GM13977 (cell line): Measurements from ENCODE around the gene LDLRAD4.

ENCODE experiments used
- DNase-seq: peaks from one replicate; pipeline ENCODE4 v3.0.0; 2012; ENCODE audit warnings: low spot score
- in situ Hi-C: fragments of 300-500 bp; cut with MboI; formaldehyde crosslinking; loops from one replicate; pipeline ENCODE4 v1.12.0; 2022; ENCODE audit warnings: low sequenced_read_pairs, low pct_unique_long_range_greater_than_20kb, mixed read lengths, inconsistent platforms; ENCODE audit not compliant: unreplicated experiment
- TF ChIP-seq, protein P1 (sequence below): IDR thresholded peaks from 2 replicates; pipeline ENCODE4 v1.5.1; 2012; ENCODE audit warnings: mild to moderate bottlenecking, control low read depth; ENCODE audit not compliant: insufficient read depth; ENCODE audit errors: extremely low read depth, missing control alignments

LDLRAD4 gene

DNA sequence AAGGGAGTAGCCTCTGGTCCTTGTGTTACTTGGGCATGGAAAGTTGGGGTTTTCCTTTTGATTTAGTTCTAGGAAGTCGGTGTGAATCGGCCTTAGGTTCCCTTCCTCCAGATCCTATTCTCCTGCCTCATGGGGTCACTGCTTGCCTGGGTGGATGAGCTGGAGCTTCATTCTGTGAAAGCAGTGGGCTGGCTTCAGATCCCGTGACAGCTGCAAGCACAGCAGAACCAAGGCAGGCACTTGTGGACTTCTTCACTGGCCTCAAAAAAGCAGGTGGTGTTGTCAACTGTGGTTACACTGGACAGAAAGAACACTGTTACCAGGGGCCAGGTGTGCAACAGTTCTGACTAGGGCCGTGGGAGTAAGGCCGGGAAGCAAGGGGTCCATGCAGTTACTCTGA lies 243.4 kb downstream of the LDLRAD4 start:
- no peak for DNase-seq
- TF ChIP-seq, protein P1, sequence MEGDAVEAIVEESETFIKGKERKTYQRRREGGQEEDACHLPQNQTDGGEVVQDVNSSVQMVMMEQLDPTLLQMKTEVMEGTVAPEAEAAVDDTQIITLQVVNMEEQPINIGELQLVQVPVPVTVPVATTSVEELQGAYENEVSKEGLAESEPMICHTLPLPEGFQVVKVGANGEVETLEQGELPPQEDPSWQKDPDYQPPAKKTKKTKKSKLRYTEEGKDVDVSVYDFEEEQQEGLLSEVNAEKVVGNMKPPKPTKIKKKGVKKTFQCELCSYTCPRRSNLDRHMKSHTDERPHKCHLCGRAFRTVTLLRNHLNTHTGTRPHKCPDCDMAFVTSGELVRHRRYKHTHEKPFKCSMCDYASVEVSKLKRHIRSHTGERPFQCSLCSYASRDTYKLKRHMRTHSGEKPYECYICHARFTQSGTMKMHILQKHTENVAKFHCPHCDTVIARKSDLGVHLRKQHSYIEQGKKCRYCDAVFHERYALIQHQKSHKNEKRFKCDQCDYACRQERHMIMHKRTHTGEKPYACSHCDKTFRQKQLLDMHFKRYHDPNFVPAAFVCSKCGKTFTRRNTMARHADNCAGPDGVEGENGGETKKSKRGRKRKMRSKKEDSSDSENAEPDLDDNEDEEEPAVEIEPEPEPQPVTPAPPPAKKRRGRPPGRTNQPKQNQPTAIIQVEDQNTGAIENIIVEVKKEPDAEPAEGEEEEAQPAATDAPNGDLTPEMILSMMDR: no peak
- in situ Hi-C loops: no loop called here

DNA sequence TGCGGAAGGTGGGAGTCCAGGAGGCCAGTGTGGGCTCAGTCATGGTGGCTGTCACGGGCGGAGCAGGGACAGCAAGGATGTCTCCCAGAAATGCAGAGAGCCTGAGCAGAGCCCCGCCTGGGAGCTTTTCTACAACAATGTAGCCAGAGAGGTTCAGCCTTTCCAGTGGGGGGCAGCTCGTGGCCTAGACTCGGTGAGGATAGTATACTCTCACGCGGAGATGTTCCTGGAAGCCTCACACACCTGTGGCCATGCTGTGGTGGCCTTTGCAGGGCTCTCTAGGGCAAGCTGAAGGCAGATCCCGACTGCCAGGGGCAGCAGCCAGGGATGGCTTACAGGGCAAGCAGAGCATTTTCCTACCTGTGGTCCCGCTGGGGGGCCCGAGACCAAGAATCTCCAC lies 244.1 kb downstream of the LDLRAD4 start:
- DNase-seq: no peak
- in situ Hi-C loops: no loop called here
- TF ChIP-seq, protein P1: no peak

DNA sequence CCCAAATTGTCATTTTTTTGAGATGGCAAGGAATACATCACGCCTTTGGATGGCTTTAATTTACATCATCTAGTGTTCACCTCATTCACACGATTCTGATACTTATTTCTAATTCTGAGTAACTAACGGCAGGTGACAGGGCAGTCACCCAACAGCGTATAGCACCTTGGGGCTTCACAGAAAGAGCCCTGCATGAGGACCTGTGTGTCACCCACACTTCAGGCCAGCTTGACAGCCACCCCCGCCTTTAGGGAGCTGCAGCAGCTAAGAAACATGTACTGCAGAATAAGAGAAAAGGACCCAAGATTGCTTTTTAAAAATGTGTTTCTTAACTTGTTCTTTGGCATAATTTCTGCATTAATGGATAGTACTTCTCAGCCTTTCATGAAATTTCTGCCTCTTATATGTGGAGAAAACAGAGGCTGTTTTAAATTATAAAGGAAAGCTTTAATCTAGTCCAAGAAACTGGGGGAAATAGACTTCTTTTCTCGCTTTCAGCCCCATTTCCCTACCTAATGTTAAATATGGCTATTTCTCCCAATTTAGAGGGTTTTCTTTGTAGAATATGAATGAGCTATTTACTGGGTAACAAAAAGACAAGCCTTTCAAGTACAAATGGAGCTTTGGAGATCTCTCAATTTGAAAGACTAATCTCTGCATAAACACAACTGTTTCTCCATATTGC lies 245.1 kb downstream of the LDLRAD4 start:
- TF ChIP-seq, protein P1: no peak
- in situ Hi-C loops: no loop called here
- no peak for DNase-seq

DNA sequence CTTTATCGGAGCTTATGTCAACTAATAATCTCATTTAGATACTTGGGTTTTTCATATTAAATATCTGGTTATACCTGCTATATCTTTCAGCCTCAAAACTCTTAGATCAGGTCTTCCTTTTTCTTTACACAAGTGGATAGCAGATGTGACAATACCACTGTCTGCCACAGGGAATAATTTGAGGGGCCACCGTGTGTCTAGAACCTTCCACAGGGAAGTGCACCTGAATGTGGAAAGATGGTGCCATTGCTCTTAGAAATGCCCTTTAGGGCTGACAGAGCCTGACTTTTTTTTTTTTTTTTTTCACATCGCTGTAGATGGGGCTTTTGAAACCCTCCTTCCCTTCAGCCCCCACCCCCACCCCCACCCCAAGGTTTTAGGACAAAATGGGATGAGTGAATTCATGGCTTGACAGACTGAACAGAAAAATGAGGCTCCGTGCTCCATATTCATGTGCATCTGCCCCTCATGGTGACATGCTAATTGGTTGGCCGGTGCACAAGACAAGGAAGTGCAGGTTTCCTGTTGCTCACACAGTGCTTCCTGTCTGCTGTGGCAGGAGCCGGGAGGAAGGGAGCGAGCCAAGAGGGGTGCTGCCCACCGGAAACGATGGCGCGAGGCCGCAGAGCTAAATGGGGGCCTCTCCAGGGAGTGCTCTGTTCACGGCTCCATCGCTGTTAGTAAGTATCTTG lies 246.0 kb downstream of the LDLRAD4 start:
- TF ChIP-seq, protein P1: no peak
- in situ Hi-C loops: no loop called here
- DNase-seq: peak; percentile 72

DNA sequence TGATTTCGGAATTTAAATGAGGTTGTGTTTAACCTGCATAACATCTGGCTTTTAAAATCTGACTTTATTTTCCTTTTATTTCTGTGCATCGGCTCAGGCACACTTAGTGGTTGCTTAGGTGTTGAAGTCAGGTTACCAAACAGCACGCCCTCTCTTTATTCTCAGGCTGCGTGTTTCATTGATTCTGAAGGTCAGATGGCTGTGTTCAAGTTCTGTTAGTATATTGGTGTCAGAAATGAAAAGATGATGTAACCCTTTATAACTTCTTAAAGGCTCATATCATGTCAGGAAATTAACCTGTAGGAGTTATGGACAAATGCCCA lies 246.5 kb downstream of the LDLRAD4 start:
- in situ Hi-C loops: no loop called here
- DNase-seq: no peak
- TF ChIP-seq, protein P1: no peak

DNA sequence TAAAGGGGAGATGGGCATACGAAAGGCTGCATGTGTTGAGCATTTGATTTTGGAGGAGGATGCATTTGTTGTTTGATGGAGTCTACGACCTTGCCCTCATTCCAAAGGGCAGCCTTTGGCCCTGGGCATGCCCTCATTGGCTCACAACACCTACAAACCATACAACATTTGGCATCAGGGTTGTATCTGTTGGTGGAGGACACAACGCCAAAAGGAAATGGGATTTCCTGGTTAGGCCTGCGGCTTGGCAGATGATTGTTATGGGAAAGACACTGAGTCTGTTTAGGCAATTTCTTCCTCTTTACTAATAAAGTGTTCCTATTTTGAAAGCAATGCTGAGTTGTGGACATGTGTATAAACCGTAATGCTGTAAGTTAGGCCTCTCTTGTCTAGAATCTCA lies 246.9 kb downstream of the LDLRAD4 start:
- in situ Hi-C loops: no loop called here
- TF ChIP-seq, protein P1: no peak
- DNase-seq: no peak
